ENCODE data around the gene MYO5A.
A peak's percentile ranks its signal among the peaks of the same experiment; 100 is the strongest.

Gene MYO5A

DNA sequence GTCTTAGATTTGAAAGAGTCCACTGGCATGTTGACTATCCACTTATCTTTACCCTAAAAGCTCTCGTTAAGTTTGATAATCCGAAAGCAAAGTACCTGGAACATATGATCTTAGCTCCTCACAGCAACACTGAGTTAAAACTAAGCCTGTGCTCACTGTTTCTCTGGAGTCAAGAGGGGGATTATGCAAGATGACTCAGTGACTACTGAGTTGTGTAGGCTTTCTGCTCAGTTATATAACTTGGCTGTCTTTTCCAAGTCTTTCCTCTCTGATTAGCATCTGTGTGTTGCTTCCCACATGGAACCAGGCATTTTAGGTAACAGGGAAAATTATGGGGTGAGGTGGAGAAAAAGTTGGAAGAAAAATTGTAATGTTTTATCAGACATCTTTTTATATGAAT lies 201.9 kb downstream of the MYO5A start:
- Histone ChIP-seq H3K4me3 (ENCODE audit: low read length) (no peak overlapping the region), H3K36me3 (ENCODE audit: insufficient read depth, low read length) (peaks cover 34% of the 10 kb centered on the region), H2AFZ (ENCODE audit: low read depth, low read length) (no peak overlapping the region), H3K27me3 (ENCODE audit: insufficient read depth, low read length) (no peaks in the 10 kb centered on the region), H3K4me1 (ENCODE audit: insufficient read depth, low read length) (no peaks in the 10 kb centered on the region), H3K9me3 (ENCODE audit: low read length) (no peaks in the 10 kb centered on the region)

DNA sequence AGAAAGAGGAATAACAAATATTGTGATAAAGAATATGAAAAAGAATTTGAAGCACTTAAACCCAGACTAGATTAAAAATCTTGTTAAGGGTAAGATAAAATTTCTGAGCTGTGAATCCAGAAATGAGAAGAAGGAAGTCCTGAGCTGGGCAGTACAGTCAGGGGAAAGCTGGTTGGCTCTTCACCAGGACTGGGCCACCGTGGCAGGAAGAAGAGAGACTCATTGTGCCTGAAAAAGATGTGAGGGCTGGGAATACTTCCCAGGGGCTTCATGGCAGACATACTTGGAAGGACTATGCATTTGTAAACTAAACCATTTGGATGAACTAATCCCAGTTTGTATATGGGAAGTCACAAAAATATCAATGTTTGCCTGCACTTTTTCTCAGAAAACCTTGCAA lies 204.6 kb downstream of the MYO5A start:
- H3K4me3 ChIP-seq (ENCODE audit: low read length), result no peak overlapping the region
- H3K9me3 ChIP-seq (ENCODE audit: low read length), result no peaks in the 10 kb centered on the region
- no peak overlapping the region for H2AFZ ChIP-seq (ENCODE audit: low read depth, low read length)
- peaks cover 48% of the 10 kb centered on the region for H3K36me3 ChIP-seq (ENCODE audit: insufficient read depth, low read length)
- no peaks in the 10 kb centered on the region for H3K4me1 ChIP-seq (ENCODE audit: insufficient read depth, low read length)
- no peaks in the 10 kb centered on the region for H3K27me3 ChIP-seq (ENCODE audit: insufficient read depth, low read length)

DNA sequence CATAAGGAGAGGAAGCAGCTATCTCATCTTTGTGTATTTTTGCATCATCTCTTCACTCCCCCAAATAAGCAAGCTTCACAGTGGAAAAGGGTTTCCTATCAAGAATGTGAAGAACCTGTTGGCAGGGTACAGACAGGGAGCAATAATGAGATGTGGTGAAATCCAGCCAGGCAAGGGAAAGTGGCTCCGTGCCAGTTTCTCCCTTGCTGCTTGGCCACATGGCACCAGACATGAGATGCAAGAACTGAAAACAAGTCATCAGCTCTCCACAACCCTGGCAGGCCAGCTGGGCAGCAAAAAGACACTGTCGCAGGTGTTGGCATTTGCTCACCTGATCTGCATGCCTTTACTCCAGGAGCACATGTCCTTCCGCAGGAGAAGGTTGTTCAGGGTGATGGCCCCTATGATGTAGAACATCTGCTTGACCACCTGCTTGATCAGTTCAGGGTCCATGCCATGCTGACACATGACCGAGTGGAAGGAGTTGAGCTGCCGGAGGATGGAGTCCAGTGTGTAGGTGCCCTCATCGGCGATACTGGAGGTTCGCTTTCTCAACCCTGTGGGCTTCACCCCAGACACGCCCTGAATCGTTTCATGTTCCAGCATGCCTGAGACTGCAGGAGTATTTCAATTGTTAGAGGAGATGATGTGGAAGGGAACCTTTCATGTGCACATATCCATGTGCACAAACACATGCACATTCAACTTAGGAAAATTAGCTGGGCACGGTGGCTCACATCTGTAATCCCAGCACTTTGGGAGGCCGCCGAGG lies 209.8 kb downstream of the MYO5A start:
- peaks cover 45% of the 10 kb centered on the region for H3K36me3 ChIP-seq (ENCODE audit: insufficient read depth, low read length)
- peaks cover 13% of the 10 kb centered on the region for H3K4me1 ChIP-seq (ENCODE audit: insufficient read depth, low read length)
- H3K27me3 ChIP-seq (ENCODE audit: insufficient read depth, low read length), result no peaks in the 10 kb centered on the region
- H3K4me3 ChIP-seq (ENCODE audit: low read length), result no peak overlapping the region
- H2AFZ ChIP-seq (ENCODE audit: low read depth, low read length), result no peak overlapping the region
- H3K9me3 ChIP-seq (ENCODE audit: low read length), result peaks cover 5% of the 10 kb centered on the region

DNA sequence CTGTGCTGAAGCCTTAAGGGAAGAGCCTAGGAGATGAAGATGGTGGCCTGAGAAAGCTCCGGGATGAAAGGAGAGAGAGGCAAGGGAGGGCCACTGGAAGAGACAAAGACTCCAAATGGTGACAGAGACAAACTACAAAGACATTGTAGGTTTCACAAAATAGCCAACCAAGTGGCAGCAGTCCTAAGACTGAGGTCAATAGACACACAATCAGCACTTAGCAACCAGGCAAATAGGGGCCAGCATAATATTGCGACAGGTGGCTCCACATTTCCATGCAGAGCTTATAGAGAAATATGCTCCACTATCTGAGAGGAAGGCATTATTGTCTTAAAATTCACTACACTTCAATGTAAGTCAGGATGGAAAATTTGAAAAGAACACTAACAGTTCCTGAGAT lies 211.0 kb downstream of the MYO5A start:
- Histone ChIP-seq H3K9me3 (ENCODE audit: low read length) (peaks cover 5% of the 10 kb centered on the region), H3K36me3 (ENCODE audit: insufficient read depth, low read length) (peaks cover 53% of the 10 kb centered on the region), H2AFZ (ENCODE audit: low read depth, low read length) (no peak overlapping the region), H3K4me3 (ENCODE audit: low read length) (no peak overlapping the region), H3K27me3 (ENCODE audit: insufficient read depth, low read length) (no peaks in the 10 kb centered on the region), H3K4me1 (ENCODE audit: insufficient read depth, low read length) (peaks cover 13% of the 10 kb centered on the region)

DNA sequence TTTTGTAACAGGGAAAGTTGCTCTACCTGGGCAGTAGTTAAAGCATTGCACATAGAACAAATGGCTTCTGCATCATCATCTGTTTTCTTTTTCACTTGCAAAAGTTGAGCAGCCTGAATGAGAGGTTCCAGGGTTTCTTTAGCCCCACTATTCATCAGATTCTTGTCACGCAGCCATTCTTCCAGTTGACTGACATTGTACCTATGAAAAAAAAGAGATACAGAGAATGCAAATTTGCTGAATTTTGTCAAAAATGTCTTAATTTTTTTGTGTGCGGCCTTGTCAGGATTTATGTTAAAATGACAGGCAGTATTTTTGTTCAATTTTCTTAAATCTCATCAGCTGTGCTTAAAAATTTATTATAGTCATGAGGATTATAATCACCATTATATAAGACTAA lies 211.7 kb downstream of the MYO5A start:
- H3K4me3 ChIP-seq (ENCODE audit: low read length), result no peak overlapping the region
- H3K9me3 ChIP-seq (ENCODE audit: low read length), result peaks cover 5% of the 10 kb centered on the region
- H3K27me3 ChIP-seq (ENCODE audit: insufficient read depth, low read length), result no peaks in the 10 kb centered on the region
- peaks cover 52% of the 10 kb centered on the region for H3K36me3 ChIP-seq (ENCODE audit: insufficient read depth, low read length)
- H3K4me1 ChIP-seq (ENCODE audit: insufficient read depth, low read length), result peaks cover 13% of the 10 kb centered on the region
- no peak overlapping the region for H2AFZ ChIP-seq (ENCODE audit: low read depth, low read length)

DNA sequence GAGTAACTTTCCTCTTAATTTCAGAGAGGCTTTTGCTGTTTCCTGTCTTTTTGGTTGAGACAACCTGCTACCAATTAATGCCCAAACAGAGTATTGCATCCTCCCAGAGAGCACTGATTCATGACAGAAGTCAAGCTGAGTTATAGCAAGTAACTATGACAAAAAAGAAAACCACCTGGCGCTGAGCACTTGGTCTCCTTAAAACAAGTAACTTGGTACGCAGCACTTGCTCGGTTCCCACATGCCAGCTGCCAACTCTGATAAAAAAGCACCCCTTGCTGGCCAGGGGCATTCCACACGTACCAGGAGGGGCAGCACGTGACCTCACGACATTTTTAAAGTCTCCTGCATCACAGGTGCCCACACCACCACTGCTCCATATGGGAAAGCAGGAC lies 219.5 kb downstream of the MYO5A start:
- H3K9me3 ChIP-seq (ENCODE audit: low read length), result no peaks in the 10 kb centered on the region
- no peaks in the 10 kb centered on the region for H3K27me3 ChIP-seq (ENCODE audit: insufficient read depth, low read length)
- peaks cover 25% of the 10 kb centered on the region for H3K36me3 ChIP-seq (ENCODE audit: insufficient read depth, low read length)
- H3K4me3 ChIP-seq (ENCODE audit: low read length), result no peak overlapping the region
- no peaks in the 10 kb centered on the region for H3K4me1 ChIP-seq (ENCODE audit: insufficient read depth, low read length)
- H2AFZ ChIP-seq (ENCODE audit: low read depth, low read length), result no peak overlapping the region

DNA sequence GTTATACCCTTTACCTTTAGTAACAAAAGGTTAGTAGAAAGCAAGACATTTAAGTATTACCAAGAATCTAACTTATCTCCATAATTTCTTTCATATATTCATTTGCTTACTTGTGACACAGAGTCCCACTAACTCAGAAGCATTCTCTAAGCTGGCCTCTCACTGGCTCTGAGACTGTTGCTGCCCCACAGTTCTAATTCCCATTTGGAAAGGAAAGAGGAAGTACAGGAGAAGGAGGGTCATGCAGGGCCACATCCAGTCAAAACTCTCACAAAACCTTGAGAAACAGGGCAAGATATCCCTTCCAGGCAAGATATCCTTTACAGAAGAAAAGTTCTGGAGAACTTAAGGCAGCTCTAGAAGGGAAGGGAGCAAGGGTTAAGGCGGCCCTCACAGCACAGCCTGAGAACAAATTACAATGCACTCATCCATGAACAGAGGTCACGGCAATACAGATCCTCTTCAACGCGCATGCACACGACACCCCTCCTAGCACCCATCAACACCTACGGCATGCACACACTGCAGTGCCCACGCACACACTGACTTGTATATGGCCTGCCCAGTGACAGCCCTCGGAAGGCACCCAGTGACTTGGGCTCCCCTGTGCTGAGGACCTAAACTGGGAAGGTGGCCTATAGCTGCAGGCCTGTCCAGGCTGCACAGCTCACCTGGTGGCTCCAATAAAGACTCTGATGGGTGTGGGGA lies 220.1 kb downstream of the MYO5A start:
- peaks cover 21% of the 10 kb centered on the region for H3K36me3 ChIP-seq (ENCODE audit: insufficient read depth, low read length)
- H2AFZ ChIP-seq (ENCODE audit: low read depth, low read length), result no peak overlapping the region
- no peaks in the 10 kb centered on the region for H3K9me3 ChIP-seq (ENCODE audit: low read length)
- H3K27me3 ChIP-seq (ENCODE audit: insufficient read depth, low read length), result no peaks in the 10 kb centered on the region
- no peak overlapping the region for H3K4me3 ChIP-seq (ENCODE audit: low read length)
- H3K4me1 ChIP-seq (ENCODE audit: insufficient read depth, low read length), result no peaks in the 10 kb centered on the region

DNA sequence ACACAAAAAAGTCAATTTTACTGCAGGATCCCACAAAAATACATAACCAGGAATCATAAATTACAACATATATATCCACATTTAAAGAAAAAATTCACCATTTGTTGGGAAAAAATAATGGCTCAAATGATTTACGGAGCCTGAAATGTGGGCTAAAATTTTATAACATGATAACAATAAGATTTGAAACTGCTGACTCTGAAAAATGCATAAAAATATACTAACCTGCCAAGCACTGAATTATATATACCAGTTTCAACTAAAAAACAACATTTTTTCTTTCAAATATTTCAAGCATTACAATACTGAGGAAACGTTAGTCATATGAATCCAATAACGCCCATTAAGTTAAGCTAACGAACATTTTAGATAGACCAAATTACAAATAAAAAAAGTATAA lies 220.8 kb downstream of the MYO5A start:
- H3K36me3 ChIP-seq (ENCODE audit: insufficient read depth, low read length), result peaks cover 14% of the 10 kb centered on the region
- H2AFZ ChIP-seq (ENCODE audit: low read depth, low read length), result no peak overlapping the region
- peaks cover 5% of the 10 kb centered on the region for H3K4me1 ChIP-seq (ENCODE audit: insufficient read depth, low read length)
- no peak overlapping the region for H3K4me3 ChIP-seq (ENCODE audit: low read length)
- H3K9me3 ChIP-seq (ENCODE audit: low read length), result no peaks in the 10 kb centered on the region
- no peaks in the 10 kb centered on the region for H3K27me3 ChIP-seq (ENCODE audit: insufficient read depth, low read length)

DNA sequence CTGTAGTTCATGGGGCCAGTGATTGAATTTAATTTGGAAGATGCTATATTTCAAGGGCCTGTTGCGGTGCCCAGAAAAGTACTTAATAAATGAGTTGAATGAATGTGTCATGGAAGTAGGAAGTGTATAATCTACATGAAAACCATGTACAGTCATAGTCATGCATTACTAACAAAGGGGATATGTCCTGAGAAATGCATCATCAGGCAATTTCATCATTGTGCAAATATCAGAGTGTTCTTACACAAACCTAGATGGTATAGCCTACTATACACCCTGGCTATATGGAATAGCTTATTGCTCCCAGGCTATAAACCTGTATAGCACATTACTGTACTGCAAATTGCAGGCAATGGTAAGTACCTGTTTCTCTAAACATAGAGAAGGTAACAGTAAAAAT lies 222.4 kb downstream of the MYO5A start:
- Histone ChIP-seq H3K36me3 (ENCODE audit: insufficient read depth, low read length) (peaks cover 9% of the 10 kb centered on the region), H3K9me3 (ENCODE audit: low read length) (no peaks in the 10 kb centered on the region), H3K27me3 (ENCODE audit: insufficient read depth, low read length) (no peaks in the 10 kb centered on the region), H3K4me1 (ENCODE audit: insufficient read depth, low read length) (peaks cover 5% of the 10 kb centered on the region), H2AFZ (ENCODE audit: low read depth, low read length) (no peak overlapping the region), H3K4me3 (ENCODE audit: low read length) (no peak overlapping the region)

DNA sequence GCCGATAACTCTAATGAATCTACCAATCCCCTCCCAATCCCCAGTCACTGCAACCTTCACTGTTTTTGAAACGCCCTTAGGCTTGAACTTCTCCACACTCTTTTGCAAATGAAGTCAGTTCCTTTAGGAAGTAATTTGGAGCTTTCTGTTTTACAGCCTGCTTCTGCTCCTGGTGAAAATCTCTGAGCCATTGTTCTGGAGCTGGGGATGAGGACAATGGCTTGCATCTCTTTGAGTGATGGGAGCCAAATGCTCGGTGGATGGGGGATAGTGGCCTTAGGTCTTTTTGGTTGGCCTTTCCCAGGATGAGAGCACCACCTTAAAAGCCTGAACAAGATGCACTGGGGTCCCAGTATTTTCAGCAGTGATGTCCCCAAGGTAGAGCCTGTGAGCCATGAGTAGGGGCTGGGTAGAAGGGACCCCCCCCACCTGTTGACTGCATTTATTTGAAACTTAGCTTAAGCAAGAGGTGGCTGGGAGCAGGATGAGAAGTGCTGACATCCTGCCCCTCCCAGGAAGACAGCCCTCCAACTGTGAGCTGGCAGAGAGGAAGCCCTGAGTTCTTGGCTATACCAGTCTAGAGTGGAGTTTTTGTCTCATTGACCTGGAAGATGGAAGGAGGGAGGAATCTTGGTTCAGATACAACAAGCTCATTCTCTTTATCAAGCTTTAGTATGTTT lies 225.4 kb downstream of the MYO5A start:
- H3K9me3 ChIP-seq (ENCODE audit: low read length), result no peaks in the 10 kb centered on the region

DNA sequence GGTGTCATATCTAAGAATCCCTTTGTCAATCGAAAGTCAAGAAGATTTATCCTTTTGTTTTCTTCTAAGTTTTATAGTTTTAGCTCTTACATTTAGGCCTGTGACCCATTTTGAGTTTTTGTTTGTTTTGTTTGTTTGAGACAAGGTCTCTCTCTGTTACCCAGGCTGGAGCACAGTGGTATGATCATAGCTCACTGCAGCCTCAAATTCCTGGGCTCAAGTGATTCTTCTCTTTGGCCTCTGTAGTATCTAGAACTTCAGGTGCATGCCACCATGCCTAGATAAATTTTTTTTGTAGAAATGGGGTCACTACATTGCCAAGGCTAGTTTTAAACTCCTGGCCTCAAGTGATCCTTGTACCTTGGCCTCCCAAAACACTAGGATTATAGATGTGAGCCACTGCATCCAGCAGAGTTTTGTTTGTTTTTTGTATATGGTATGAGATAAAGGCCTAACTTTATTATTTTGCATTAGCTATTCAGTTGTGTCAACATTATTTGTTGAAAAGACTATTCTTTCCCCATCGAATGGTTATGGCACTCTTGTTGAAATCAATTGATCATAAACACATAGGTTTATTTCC lies 227.3 kb downstream of the MYO5A start:
- Histone ChIP-seq H2AFZ (ENCODE audit: low read depth, low read length) (no peak overlapping the region), H3K9me3 (ENCODE audit: low read length) (no peaks in the 10 kb centered on the region), H3K4me1 (ENCODE audit: insufficient read depth, low read length) (peaks cover 5% of the 10 kb centered on the region), H3K36me3 (ENCODE audit: insufficient read depth, low read length) (no peaks in the 10 kb centered on the region), H3K27me3 (ENCODE audit: insufficient read depth, low read length) (no peaks in the 10 kb centered on the region), H3K4me3 (ENCODE audit: low read length) (no peak overlapping the region)

More for the DNA sequence above, 225.4 kb downstream of the MYO5A start:
- Histone ChIP-seq H3K27me3 (ENCODE audit: insufficient read depth, low read length) (no peaks in the 10 kb centered on the region), H3K4me1 (ENCODE audit: insufficient read depth, low read length) (peaks cover 5% of the 10 kb centered on the region), H3K36me3 (ENCODE audit: insufficient read depth, low read length) (no peaks in the 10 kb centered on the region), H3K4me3 (ENCODE audit: low read length) (no peak overlapping the region), H2AFZ (ENCODE audit: low read depth, low read length) (no peak overlapping the region)

DNA sequence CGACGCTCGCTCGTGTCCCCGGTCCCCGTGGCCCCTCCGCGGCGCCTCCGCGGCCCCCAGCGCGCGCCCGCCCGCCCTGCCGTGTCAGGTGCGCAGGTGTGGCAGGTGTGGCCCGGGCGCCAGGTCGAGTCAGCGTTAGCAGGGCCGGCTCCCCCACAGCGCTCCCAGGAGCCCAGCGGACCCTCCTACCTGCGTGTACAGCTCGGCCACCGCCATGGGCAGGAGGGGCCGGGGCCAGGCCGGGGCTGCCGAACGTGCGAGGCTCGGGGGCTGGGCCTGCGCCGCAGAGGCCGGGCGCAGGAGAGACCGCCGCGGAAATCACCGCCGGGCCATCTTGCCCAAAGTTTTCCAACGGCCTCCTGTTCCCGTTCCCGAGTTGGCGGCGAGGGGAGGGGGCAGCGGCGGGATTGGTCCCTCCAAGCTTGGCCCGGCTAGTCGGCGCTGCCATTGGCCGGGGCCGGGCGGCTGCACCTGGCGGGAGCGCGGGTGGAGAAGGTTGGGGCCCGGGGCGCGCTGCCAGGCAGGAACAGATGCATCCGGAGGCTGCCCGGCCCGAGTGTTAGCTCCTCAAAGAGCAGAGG lies 233.2 kb downstream of the MYO5A start, which contains the start of gene MYO5C:
Gene MYO5C (minus strand): TSS at position 384 of the 581 bp plus-strand sequence. CDS start 168 bp downstream, at position 216.
- H3K9me3 ChIP-seq (ENCODE audit: low read length), result no peaks in the 10 kb centered on the region
- H3K4me1 ChIP-seq (ENCODE audit: insufficient read depth, low read length), result no peaks in the 10 kb centered on the region
- H3K27me3 ChIP-seq (ENCODE audit: insufficient read depth, low read length), result no peaks in the 10 kb centered on the region
- H2AFZ ChIP-seq (ENCODE audit: low read depth, low read length), result peak within 1 kb of the TSS; percentile 95
- no peaks in the 10 kb centered on the region for H3K36me3 ChIP-seq (ENCODE audit: insufficient read depth, low read length)
- H3K4me3 ChIP-seq (ENCODE audit: low read length), result peak within 1 kb of the TSS; percentile 45

All from neuron (in vitro differentiated cells).